ENCODE results near the gene TINCR.
"Not testable (repeated sequence)": the region's sequence is repeated elsewhere in the genome, so short reads cannot be mapped to it uniquely, and the experiment has no call there.

GRCh38 chr19:5536982-5537579 lies 30.7 kb downstream of the TINCR start:
- TF ChIP-seq CTCF (IDR thresholded peaks at IDR 0.05); RXRA (IDR thresholded peaks at IDR 0.05; ENCODE audit: borderline replicate concordance, low read depth); CHD2 (IDR thresholded peaks at IDR 0.05; ENCODE audit: low read length, partially characterized antibody); FOXM1 (IDR thresholded peaks at IDR 0.05; ENCODE audit: low read depth); FOXJ3 (CRISPR knock-in tag; IDR thresholded peaks at IDR 0.05); EZH2phosphoT487 (IDR thresholded peaks at IDR 0.05; ENCODE audit: borderline replicate concordance, low read depth); MAX (IDR thresholded peaks at IDR 0.05; ENCODE audit: low read depth); REST (IDR thresholded peaks at IDR 0.05; ENCODE audit: low read depth, low read length); JUND (IDR thresholded peaks at IDR 0.05); POLR2AphosphoS5 (IDR thresholded peaks at IDR 0.05; ENCODE audit: low read depth, low read length); EP300 (IDR thresholded peaks at IDR 0.05; ENCODE audit: borderline replicate concordance in 1 of 2, low read depth in 1 of 2, low read length in 1 of 2); GATA2 (CRISPR knock-in tag; IDR thresholded peaks at IDR 0.05): not testable (repeated sequence)
